ENCODE data around the gene SYNM.
A peak's percentile ranks its signal among the peaks of the same experiment; 100 is the strongest.

The SYNM gene

GRCh38 chr15:99121691-99122410 lies 17.0 kb downstream of the SYNM start:
- Histone ChIP-seq H3K36me3 (ENCODE audit: insufficient read depth, low read length) (peaks cover 76% of the 10 kb centered on the region), H3K9ac (ENCODE audit: low read length) (peak overlapping the region; percentile 31), H3K4me3 (ENCODE audit: low read depth in 1 of 2, low read length in 2 of 2) (peak overlapping the region in 1 of 2 donors; percentile 21), H3K9me3 (ENCODE audit: low read length) (no peaks in the 10 kb centered on the region), H3K27me3 (ENCODE audit: control insufficient read depth in 1 of 2, insufficient read depth in 2 of 2, low read length in 2 of 2) (no peaks in the 10 kb centered on the region), H3K27ac (ENCODE audit: low read depth, low read length) (peak overlapping the region; percentile 71), H3K4me1 (ENCODE audit: insufficient read depth, low read length) (peaks cover 95% of the 10 kb centered on the region)

GRCh38 chr15:99122831-99123712 lies 18.2 kb downstream of the SYNM start:
- Histone ChIP-seq H3K9ac (ENCODE audit: low read length) (peak overlapping the region; percentile 69), H3K27ac (ENCODE audit: low read depth, low read length) (peak overlapping the region; percentile 84), H3K27me3 (ENCODE audit: control insufficient read depth in 1 of 2, insufficient read depth in 2 of 2, low read length in 2 of 2) (no peaks in the 10 kb centered on the region), H3K36me3 (ENCODE audit: insufficient read depth, low read length) (peaks cover 77% of the 10 kb centered on the region), H3K9me3 (ENCODE audit: low read length) (no peaks in the 10 kb centered on the region), H3K4me3 (ENCODE audit: low read depth in 1 of 2, low read length in 2 of 2) (peak overlapping the region in 1 of 2 donors; percentile 39), H3K4me1 (ENCODE audit: insufficient read depth, low read length) (peaks cover 94% of the 10 kb centered on the region)

GRCh38 chr15:99123713-99124451 lies 19.0 kb downstream of the SYNM start:
- peaks cover 78% of the 10 kb centered on the region for H3K36me3 ChIP-seq (ENCODE audit: insufficient read depth, low read length)
- H3K4me1 ChIP-seq (ENCODE audit: insufficient read depth, low read length), result peaks cover 96% of the 10 kb centered on the region
- H3K9ac ChIP-seq (ENCODE audit: low read length), result peak overlapping the region; percentile 35
- H3K27me3 ChIP-seq (ENCODE audit: control insufficient read depth in 1 of 2, insufficient read depth in 2 of 2, low read length in 2 of 2), result no peaks in the 10 kb centered on the region
- H3K27ac ChIP-seq (ENCODE audit: low read depth, low read length), result peak overlapping the region; percentile 84
- no peaks in the 10 kb centered on the region for H3K9me3 ChIP-seq (ENCODE audit: low read length)
- peak overlapping the region in 1 of 2 donors; percentile 39 for H3K4me3 ChIP-seq (ENCODE audit: low read depth in 1 of 2, low read length in 2 of 2)

GRCh38 chr15:99124641-99125040 lies 19.8 kb downstream of the SYNM start:
- Histone ChIP-seq H3K9ac (ENCODE audit: low read length) (peak overlapping the region; percentile 35), H3K27ac (ENCODE audit: low read depth, low read length) (peak overlapping the region; percentile 84)

GRCh38 chr15:99125061-99125891 lies 20.4 kb downstream of the SYNM start:
- Histone ChIP-seq H3K9me3 (ENCODE audit: low read length) (no peaks in the 10 kb centered on the region), H3K27ac (ENCODE audit: low read depth, low read length) (peak overlapping the region; percentile 84), H3K36me3 (ENCODE audit: insufficient read depth, low read length) (peaks cover 78% of the 10 kb centered on the region), H3K9ac (ENCODE audit: low read length) (peak overlapping the region; percentile 35), H3K4me1 (ENCODE audit: insufficient read depth, low read length) (peaks cover 96% of the 10 kb centered on the region), H3K4me3 (ENCODE audit: low read depth in 1 of 2, low read length in 2 of 2) (peak overlapping the region in 1 of 2 donors; percentile 39), H3K27me3 (ENCODE audit: control insufficient read depth in 1 of 2, insufficient read depth in 2 of 2, low read length in 2 of 2) (no peaks in the 10 kb centered on the region)

More at GRCh38 chr15:99124641-99125040, 19.8 kb downstream of the SYNM start:
- Histone ChIP-seq H3K9me3 (ENCODE audit: low read length) (no peaks in the 10 kb centered on the region), H3K4me3 (ENCODE audit: low read depth in 1 of 2, low read length in 2 of 2) (peak overlapping the region in 1 of 2 donors; percentile 39), H3K27me3 (ENCODE audit: control insufficient read depth in 1 of 2, insufficient read depth in 2 of 2, low read length in 2 of 2) (no peaks in the 10 kb centered on the region), H3K4me1 (ENCODE audit: insufficient read depth, low read length) (peaks cover 96% of the 10 kb centered on the region), H3K36me3 (ENCODE audit: insufficient read depth, low read length) (peaks cover 78% of the 10 kb centered on the region)

- Histone ChIP-seq H3K4me3 (ENCODE audit: low read depth in 1 of 2, low read length in 2 of 2) (no peak overlapping the region), H3K9ac (ENCODE audit: low read length) (no peak overlapping the region), H3K9me3 (ENCODE audit: low read length) (no peaks in the 10 kb centered on the region), H3K27ac (ENCODE audit: low read depth, low read length) (peak overlapping the region; percentile 84), H3K4me1 (ENCODE audit: insufficient read depth, low read length) (peaks cover 96% of the 10 kb centered on the region), H3K27me3 (ENCODE audit: control insufficient read depth in 1 of 2, insufficient read depth in 2 of 2, low read length in 2 of 2) (no peaks in the 10 kb centered on the region), H3K36me3 (ENCODE audit: insufficient read depth, low read length) (peaks cover 82% of the 10 kb centered on the region)
Measured at GRCh38 chr15:99126131-99126588, 21.3 kb downstream of the SYNM start.

GRCh38 chr15:99126930-99127329 lies 22.1 kb downstream of the SYNM start:
- H3K9me3 ChIP-seq (ENCODE audit: low read length), result no peaks in the 10 kb centered on the region
- peaks cover 96% of the 10 kb centered on the region for H3K4me1 ChIP-seq (ENCODE audit: insufficient read depth, low read length)
- H3K4me3 ChIP-seq (ENCODE audit: low read depth in 1 of 2, low read length in 2 of 2), result no peak overlapping the region
- peak overlapping the region; percentile 84 for H3K27ac ChIP-seq (ENCODE audit: low read depth, low read length)
- no peaks in the 10 kb centered on the region for H3K27me3 ChIP-seq (ENCODE audit: control insufficient read depth in 1 of 2, insufficient read depth in 2 of 2, low read length in 2 of 2)
- H3K9ac ChIP-seq (ENCODE audit: low read length), result no peak overlapping the region
- H3K36me3 ChIP-seq (ENCODE audit: insufficient read depth, low read length), result peaks cover 82% of the 10 kb centered on the region

GRCh38 chr15:99127773-99128172 lies 22.9 kb downstream of the SYNM start:
- H3K4me1 ChIP-seq (ENCODE audit: insufficient read depth, low read length), result peaks cover 96% of the 10 kb centered on the region
- no peak overlapping the region for H3K4me3 ChIP-seq (ENCODE audit: low read depth in 1 of 2, low read length in 2 of 2)
- peaks cover 86% of the 10 kb centered on the region for H3K36me3 ChIP-seq (ENCODE audit: insufficient read depth, low read length)
- H3K27me3 ChIP-seq (ENCODE audit: control insufficient read depth in 1 of 2, insufficient read depth in 2 of 2, low read length in 2 of 2), result no peaks in the 10 kb centered on the region
- no peaks in the 10 kb centered on the region for H3K9me3 ChIP-seq (ENCODE audit: low read length)
- peak overlapping the region; percentile 28 for H3K9ac ChIP-seq (ENCODE audit: low read length)
- H3K27ac ChIP-seq (ENCODE audit: low read depth, low read length), result peak overlapping the region; percentile 84

GRCh38 chr15:99128411-99128810 lies 23.5 kb downstream of the SYNM start:
- Histone ChIP-seq H3K27ac (ENCODE audit: low read depth, low read length) (peak overlapping the region; percentile 84), H3K4me1 (ENCODE audit: insufficient read depth, low read length) (peaks cover 96% of the 10 kb centered on the region), H3K9ac (ENCODE audit: low read length) (peak overlapping the region; percentile 28), H3K4me3 (ENCODE audit: low read depth in 1 of 2, low read length in 2 of 2) (no peak overlapping the region), H3K27me3 (ENCODE audit: control insufficient read depth in 1 of 2, insufficient read depth in 2 of 2, low read length in 2 of 2) (no peaks in the 10 kb centered on the region), H3K9me3 (ENCODE audit: low read length) (no peaks in the 10 kb centered on the region), H3K36me3 (ENCODE audit: insufficient read depth, low read length) (peaks cover 85% of the 10 kb centered on the region)

- H3K4me3 ChIP-seq (ENCODE audit: low read depth in 1 of 2, low read length in 2 of 2), result no peak overlapping the region
Measured at GRCh38 chr15:99129644-99130043, 24.8 kb downstream of the SYNM start.

More at GRCh38 chr15:99129644-99130043, 24.8 kb downstream of the SYNM start:
- Histone ChIP-seq H3K4me1 (ENCODE audit: insufficient read depth, low read length) (peaks cover 97% of the 10 kb centered on the region), H3K9ac (ENCODE audit: low read length) (peak overlapping the region; percentile 28), H3K27me3 (ENCODE audit: control insufficient read depth in 1 of 2, insufficient read depth in 2 of 2, low read length in 2 of 2) (no peaks in the 10 kb centered on the region), H3K27ac (ENCODE audit: low read depth, low read length) (peak overlapping the region; percentile 70), H3K9me3 (ENCODE audit: low read length) (no peaks in the 10 kb centered on the region), H3K36me3 (ENCODE audit: insufficient read depth, low read length) (peaks cover 89% of the 10 kb centered on the region)

All from muscle layer of colon (tissue), 2 donors.